NCI-H1436 (cell line): ENCODE measurements around the gene SPON2.

Experiments used
- DNase-seq: peaks from one replicate; lab custom pipeline; 2025; lab: John Stamatoyannopoulos, UW

SPON2 gene

GRCh38 chr4:1172971-1173757 lies 781 bp upstream of the SPON2 start:
- no peak for DNase-seq

GRCh38 chr4:1171311-1172227 lies 814 bp downstream of the SPON2 start:
- DNase-seq: no peak

GRCh38 chr4:1170976-1171310 lies 1.4 kb downstream of the SPON2 start:
- DNase-seq: no peak

- no peak for DNase-seq
Observed at GRCh38 chr4:1170156-1170975, 2.0 kb downstream of the SPON2 start.

GRCh38 chr4:1169691-1170096 lies 2.7 kb downstream of the SPON2 start:
- DNase-seq: no peak

- no peak for DNase-seq
Observed at GRCh38 chr4:1169171-1169671, 3.2 kb downstream of the SPON2 start.

- no peak for DNase-seq
Observed at GRCh38 chr4:1168191-1169101, 3.9 kb downstream of the SPON2 start.

- DNase-seq: peak; percentile 89
Observed at GRCh38 chr4:1167244-1167949, 5.0 kb downstream of the SPON2 start.

GRCh38 chr4:1166509-1167243 lies 5.7 kb downstream of the SPON2 start:
- no peak for DNase-seq

- no peak for DNase-seq
Observed at GRCh38 chr4:1164956-1165545, 7.3 kb downstream of the SPON2 start.

GRCh38 chr4:1164444-1164843 lies 7.9 kb downstream of the SPON2 start:
- DNase-seq: no peak

GRCh38 chr4:1164040-1164439 lies 8.3 kb downstream of the SPON2 start:
- no peak for DNase-seq

GRCh38 chr4:1160351-1160750 lies 12.0 kb downstream of the SPON2 start:
- no peak for DNase-seq

GRCh38 chr4:1156069-1156468 lies 16.3 kb downstream of the SPON2 start:
- no peak for DNase-seq

- no peak for DNase-seq
Observed at GRCh38 chr4:1155314-1155713, 17.1 kb downstream of the SPON2 start.

- no peak for DNase-seq
Observed at GRCh38 chr4:1154523-1155182, 17.7 kb downstream of the SPON2 start.

GRCh38 chr4:1154126-1154522 lies 18.3 kb downstream of the SPON2 start:
- no peak for DNase-seq

GRCh38 chr4:1153567-1154090 lies 18.8 kb downstream of the SPON2 start:
- DNase-seq: no peak

GRCh38 chr4:1152290-1152689 lies 20.1 kb downstream of the SPON2 start:
- no peak for DNase-seq
